HuH-7.5 (cell line): ENCODE results near the gene ARHGEF35.
"Not testable (repeated sequence)": the region's sequence is repeated elsewhere in the genome, so short reads cannot be mapped to it uniquely, and the experiment has no call there.

Experiments
- DNase-seq: peaks from one replicate; pipeline ENCODE4 v3.0.0; 2011; ENCODE audit warnings: low spot score

The ARHGEF35 gene

DNA sequence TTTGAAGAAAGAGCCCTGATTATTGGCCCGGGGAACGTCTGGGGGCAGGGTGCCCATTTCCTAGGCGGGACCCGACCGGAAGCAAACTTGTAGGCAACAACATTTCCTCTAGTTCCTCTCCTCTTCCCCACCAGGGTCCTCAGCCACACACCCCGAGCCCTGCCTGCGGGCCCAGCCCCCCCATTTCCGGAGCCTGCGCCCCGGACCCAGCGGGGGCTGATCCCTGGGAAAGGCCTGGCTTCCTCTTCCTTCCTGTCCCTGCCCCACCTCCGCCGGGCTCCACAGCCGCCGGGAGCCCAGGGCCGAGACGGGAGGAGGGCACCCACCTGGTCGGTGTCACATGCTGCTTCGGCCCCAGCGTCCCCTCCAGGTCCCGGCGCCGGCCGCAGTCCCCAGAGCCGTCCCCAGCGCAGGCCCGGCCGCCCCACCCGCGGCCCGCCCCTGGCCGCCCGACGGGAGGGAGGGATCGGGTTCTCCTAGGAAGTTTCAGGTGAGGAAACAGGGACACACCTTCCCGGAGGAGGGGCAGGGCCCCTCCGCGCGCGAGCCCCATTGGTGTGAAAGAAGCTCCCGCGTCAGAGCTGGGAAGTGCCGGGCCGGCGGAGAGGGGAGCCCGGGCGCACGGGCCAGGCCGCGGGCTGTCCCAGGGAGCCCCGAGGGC is at the start of gene ARHGEF35:
ARHGEF35 (minus strand) TSS at position 622 of the 661 bp plus-strand sequence. CDS start 7,450 bp downstream, outside the sequence.
- DNase-seq: not testable (repeated sequence)

DNA sequence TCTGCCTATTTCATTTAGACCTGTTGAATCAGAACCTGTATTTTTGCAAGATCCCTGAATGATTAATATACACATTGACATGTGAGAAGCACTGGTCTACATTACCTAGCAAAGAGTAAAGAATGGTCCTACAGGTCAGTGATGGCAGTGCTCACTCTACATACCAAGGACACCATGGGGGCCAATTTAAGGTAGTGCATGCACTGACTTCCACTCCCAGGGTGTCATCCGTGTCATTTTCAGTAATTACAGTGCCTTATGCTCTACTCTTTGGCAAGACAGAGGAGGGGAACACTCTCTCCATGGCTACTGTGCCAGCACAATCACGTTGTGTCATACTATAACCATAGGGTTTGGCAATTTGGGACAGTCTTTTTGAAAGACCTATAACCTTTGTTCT is 49.7 kb upstream of the ARHGEF35 start:
- DNase-seq: not testable (repeated sequence)

DNA sequence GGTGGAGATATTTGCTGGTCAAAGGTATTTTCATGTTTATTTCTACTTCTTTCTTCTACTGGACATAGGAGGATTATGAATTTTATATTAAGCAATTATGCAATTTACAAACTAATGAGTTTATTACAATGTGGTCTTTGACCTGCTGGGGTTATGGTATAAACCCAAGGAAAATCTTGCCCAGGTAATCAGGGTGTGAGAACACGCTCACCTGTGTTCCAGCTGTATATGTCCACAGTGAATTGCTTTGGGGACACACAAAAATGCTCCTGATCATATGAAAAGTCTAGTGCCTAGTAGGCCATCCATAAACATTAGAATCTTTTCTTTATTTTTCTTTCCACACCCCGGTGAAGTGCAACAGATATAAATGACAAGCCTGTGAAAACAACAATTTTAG is 43.7 kb upstream of the ARHGEF35 start, which contains the start of gene OR2A42:
OR2A42 (minus strand) TSS at position 241 of the 400 bp plus-strand sequence. CDS start 6,762 bp downstream, outside the sequence.
- not testable (repeated sequence) for DNase-seq

DNA sequence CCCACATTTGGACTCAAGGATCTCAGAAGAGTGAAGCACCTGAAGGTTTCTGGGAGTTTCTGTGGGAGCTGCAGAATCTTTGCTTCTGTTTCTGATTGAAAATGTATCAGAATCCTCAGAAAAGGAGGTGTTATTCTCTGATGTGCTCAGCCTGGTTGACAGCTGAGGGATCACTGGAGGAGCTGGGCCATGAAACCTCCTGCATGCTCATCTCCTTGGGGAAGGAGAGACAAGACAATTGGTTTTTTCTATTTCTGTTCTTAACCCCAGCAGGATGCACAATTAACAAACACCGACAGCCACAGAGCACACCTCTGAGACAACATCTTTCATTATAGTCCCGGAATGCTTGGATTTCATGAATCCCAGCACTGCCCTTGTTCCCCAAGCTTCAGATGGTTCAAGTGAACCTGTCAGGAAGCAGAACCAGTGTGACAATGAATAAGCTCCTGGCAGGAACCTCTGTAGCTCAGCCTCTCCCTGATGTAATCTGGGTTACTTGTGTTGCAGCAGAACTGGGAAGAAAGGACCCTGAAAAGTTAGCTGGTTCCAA is 43.0 kb upstream of the ARHGEF35 start:
- DNase-seq: not testable (repeated sequence)

DNA sequence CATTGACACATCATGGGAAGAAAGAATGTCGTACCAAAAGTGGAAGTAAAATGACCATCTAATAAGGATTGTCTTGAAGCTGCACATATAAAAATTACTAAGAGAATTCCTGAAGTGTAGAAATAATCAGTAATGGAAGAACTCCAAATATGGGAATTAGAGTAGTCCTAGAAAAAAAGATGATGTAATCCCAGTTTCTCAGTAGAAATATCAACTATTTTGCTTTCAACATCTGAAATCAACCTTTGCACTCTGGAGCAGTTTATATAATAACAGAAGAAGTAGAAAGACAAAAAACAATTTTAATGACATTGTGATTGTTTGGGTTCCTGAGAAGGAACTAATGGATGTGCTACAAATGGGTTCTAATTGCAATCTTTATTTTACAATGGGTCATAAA is 37.4 kb upstream of the ARHGEF35 start:
- not testable (repeated sequence) for DNase-seq

DNA sequence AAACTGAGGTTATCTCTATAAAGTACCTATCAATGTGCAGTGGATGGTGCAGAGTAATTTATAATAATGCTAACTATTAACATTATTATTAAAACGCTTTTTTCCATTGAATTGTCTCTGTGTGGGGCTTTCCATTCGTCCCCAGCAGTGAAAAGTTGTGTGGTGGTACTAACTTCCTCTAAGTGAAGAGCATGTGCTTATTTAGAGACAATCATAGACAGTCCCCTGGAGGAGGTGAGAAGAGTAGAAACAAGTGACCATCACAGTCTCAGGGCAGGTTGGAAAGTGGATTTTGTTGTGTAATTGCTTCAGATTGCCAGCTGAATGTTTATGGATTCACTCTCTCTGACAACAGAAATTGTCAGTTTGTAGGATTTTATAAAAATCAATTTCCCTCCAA is 35.4 kb upstream of the ARHGEF35 start:
- DNase-seq: not testable (repeated sequence)

DNA sequence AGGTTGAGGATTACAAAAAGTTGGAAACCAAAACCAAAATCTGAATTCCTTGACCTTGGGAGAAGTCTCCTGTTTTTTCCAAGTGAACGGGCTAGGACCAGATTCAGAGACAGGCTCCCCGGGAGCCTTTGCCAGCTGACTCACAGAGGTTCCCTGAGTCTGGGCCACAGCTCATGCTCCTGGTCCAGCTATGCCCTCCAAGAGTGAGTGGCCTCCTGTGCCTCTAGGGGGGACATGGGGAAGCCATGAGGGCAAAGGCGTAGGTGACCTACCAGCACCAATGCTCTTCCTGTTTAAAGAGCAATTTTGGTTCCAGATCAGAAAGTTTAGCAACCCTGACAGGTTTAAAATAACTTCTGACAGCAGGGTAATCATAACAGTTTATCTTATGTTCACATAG is 33.2 kb upstream of the ARHGEF35 start:
- DNase-seq: not testable (repeated sequence)

DNA sequence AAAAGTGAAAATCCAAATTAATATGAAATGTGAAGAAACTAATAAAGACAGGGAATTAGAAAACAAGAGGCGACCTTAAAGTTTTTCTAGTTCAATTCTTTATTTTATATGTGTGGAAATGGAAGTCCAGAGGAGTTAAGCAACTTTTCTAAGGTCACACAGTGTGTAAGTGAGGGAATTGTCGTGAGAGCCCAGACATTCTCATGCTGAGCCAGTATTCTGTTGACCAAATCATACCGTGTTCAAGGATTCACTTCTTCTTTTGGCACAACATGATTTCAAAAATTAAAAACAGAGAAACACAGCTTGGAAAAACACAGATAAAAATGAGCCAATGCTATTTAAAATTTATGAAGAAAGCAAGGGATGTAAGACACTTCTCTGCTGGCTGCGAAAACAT is 31.2 kb upstream of the ARHGEF35 start:
- DNase-seq: not testable (repeated sequence)

DNA sequence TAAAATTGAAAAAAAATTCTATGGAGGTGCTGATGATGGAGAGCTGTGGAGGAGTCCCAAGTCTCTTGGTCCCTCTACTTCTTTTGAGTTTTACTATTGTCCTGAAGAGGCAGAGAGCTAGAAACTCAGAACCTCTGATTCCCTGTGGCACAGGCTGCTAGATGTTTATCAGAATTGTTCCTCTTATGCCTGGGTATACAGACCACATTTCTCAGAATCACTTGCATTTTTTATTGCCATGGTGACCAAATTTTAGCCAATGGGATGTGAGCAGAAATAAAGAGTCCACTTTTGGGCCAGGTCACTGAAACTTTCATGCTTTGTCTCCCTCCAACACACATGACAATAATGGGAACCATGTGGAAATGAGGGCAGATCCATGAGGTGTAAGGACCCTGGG is 28.0 kb upstream of the ARHGEF35 start:
- not testable (repeated sequence) for DNase-seq

DNA sequence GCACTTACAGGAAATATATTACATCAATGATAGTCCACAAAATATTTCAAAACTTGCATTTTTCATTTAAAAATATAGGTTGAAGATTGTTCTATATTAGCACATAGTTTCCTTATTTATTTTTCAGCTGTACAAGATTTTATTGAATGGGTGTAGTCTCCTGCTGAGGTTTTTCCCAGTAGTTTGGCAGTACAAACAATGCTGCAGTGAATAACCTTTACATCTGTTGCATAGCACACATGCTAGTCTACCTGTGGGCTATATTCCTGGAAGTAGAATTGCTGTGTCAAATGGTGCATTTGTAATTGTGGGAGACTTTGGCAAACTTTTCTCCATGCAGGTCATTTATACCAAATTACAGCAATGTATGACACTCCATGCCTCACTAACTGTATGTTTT is 24.9 kb upstream of the ARHGEF35 start:
- DNase-seq: not testable (repeated sequence)

DNA sequence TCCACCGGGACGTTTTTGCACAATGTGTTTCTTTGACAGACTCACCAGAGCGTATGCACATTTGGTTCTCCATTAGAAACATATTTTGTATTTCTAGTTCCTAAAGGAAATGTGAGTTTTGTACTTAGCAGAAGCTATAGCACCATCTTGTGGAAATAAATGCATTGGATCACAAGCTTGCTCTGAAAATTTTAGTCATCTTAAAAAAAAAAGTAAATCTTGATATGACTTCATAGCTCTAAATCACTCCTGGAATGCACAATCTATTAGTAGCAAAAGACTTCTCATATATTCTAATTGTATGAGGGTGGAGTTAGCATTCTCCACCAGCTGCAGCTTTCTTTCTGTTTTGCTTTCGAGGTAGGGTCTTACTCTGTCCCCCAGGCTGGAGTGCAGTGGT is 23.5 kb upstream of the ARHGEF35 start:
- DNase-seq: not testable (repeated sequence)

DNA sequence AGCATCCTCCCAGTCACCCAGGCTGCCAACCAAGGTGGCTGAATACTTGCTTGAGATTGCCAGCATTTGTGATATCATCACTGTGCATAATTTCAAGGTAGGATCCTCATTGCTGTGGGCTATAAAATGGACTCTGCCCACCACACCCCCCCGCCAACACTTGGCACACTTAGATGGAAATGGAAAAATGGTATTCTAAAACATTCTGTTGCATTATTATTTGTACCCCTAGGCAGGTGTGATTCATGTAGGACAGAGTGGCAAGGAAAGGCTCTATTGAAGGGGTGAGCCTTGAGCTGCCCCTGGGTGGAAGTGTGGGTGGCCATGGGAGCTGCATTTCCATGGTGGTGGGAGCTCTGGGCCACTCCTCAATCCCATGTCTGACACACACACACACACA is 22.9 kb upstream of the ARHGEF35 start:
- DNase-seq: not testable (repeated sequence)

DNA sequence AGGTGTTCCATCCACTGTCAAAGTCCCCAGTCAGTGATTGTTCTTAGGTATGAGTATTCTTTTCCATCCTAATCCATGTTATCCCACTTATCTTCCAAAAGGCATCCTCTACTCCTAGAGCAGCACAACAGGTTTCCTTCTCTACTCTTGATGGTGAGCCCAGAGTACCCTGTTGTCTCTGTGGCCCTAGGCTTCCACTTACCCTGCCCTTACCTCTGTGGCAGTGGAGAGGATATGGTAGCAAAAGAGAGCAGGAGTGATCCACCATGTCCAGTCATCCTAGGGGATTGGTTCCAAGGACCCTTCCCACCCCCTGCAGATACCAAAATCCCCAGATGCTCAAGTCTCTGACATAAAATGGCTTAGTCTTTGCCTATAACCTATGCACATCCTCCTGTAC is 21.6 kb upstream of the ARHGEF35 start:
- not testable (repeated sequence) for DNase-seq

DNA sequence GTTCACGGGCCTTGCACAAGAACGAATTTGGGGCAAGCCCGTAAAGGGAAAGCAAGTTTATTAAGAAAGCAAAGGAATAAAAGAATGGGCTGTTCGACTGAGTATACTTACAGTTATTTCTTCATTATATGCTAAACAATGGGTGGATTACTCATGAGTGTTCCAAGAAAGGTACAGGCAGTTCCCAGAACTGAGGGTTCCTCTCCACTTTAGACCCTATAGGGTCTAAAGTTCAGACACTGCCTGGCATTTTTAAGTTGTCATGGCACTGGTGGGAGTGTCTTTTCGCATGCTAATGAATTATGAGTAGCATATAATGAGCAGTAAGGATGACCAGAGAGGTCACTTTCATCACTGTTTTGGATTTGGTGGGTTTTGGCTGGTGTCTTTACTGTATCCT is 9.7 kb upstream of the ARHGEF35 start:
- DNase-seq: not testable (repeated sequence)

DNA sequence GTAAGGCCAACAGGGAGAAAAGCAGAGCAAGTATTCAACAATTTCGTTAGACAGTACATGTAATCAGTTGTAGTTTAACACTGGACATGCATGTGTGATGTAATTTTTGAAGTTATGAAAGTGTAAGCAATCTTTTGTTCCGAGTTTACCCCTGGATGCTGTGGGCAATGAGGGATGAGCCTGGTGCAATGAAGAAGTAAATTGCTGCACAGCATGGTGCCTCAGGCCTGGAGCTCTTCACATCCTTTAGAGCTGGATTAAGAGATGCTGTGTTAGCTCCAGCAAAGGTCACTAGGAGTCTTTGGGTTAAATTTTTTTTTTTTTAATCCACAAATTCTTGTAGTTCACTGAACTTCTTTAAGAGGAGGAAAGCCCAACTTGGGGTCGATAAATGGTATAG is 7.5 kb upstream of the ARHGEF35 start:
- not testable (repeated sequence) for DNase-seq

DNA sequence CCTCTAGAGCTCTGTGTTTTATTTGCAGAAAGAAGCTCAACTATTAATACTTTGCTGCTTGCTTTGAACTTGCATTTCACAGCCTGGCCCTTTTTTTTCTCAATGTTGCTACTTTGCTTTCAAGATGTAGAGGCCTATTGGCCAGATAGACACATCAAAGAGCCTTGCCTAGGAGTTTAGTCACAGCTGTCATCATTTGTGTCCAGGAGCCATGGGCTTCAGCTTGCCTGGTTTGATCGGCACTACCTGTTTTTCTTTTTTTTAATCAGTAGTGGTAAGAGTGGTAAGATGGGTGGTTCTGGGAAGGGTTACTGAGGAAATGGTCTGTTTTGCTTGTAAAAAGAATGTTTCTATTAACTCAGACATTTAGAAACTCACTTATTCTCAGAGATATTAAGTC is 6.3 kb upstream of the ARHGEF35 start:
- DNase-seq: not testable (repeated sequence)

DNA sequence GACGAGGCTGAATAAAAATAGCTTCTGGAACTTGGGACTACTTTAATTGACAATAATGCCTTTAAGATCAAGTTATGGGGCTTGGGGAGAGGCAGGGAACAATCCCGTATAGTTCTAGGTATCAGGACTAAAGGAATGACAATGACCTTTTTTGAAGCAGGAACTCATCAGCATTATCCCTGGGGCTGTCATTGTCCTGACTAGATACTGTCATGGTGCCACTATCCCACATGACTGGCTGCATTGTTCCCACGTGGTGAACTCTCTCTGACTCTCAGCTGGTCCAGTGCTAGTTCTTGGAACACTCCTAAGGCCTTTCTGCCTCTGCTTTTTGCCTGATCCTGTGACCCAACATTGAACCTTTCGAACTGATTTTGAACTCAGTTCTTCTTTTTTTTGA is 3.3 kb upstream of the ARHGEF35 start:
- not testable (repeated sequence) for DNase-seq

DNA sequence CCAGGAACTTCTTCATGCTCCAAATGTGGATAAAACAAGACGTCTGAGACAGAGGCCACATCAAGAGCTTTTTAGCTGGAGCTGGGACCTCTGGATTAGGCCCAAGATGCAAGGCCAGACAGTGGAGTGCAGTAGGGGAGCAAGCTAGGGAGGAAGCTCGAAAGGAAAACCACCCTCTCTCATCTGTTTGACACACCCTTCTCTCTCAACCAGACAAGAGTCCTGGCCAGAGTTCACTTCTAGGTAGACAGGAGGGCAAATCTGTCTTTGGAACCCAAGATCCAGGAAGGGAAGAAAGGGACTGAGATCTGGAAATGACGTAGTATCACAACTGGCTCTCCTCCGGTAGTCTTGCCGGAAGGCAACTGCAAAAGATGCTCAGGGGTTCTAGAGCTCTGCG is 1.2 kb downstream of the ARHGEF35 start:
- not testable (repeated sequence) for DNase-seq

DNA sequence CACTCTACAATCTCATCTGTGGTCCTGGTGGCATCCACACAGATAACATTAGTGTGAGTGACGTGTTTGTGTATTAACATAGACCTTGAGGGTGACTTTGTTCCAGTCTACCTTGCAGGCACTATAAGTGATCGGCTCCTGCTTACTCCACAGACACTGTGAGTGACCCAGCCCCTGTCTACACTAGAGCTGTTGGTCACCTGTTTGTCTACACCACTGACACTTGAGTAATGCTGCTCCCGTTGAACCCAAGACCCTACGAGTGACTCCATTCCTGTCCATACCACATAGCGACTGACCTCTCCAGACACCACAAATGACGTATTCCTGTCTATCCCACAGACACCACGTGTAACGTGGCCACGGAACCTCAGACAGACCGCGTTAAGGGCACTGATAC is 1.9 kb downstream of the ARHGEF35 start:
- DNase-seq: not testable (repeated sequence)

DNA sequence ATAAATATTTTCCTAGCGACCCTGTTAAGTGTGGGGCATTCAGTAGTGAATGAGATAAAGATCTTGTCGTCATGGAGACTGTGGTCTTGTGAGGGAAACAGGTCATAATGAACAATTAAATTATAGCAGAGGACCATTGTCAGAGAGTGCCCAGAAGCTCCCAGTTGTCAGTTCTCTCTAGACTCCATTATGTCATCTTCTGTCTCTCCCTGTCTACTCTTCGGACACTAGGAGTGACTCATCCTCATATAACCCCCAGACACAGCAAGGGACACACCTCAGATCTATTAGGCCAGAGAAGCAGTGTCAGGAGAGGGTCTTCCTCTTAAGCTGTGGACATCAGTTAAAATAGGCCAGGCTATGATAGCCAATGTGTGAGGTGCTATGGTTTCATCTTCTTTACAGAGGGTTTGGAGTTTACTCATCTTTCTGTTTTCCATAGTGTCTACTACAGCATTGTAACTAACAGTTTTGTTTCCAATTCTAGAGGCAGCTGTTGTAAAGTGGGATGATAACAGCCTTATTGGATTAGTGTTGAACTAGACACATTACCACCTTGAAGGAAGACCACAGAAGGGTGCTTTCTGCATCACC is 7.0 kb downstream of the ARHGEF35 start:
- DNase-seq: not testable (repeated sequence)

DNA sequence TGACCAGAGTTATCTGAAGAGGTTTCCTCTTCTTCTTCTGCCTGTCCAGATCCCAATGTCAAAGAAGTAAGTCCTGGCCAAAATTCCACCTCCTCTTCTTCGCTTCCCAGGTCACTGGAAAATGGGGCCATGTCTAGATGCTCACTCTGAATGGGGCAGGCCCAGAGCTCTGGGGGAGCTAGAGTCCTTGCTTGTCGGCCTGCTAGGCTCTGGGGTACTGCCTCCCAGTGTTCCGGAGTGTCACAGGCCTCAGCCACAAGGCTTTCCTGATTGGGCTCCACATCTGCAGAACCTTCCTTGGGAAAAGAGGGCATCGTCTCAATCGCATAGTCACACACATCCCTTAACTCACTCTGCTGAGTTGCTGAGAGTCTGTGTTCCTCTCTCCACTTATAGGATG is 7.8 kb downstream of the ARHGEF35 start:
- not testable (repeated sequence) for DNase-seq

DNA sequence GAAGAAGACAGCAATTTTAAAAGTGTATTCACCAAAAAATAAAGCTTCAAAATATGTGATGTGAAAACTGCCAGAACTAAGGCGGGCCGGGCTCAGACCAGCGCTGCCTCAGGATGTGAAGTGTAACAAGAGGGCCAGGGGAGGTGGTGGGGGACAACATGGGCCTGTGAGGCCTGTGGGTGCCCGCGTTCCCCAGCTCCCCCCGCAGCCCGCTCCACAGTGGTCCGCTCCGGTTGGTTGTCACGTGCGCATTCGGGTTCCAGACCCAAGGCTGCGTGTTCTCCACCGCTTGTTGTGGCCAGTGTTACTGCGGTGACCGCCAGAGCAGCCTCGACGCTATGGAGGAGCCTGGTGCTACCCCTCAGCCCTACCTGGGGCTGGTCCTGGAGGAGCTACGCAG is 12.5 kb downstream of the ARHGEF35 start, which contains the start of gene CTAGE4:
CTAGE4 (plus strand) TSS at position 301 of the 400 bp plus-strand sequence; CDS start at position 339, 38 bp downstream.
- not testable (repeated sequence) for DNase-seq

DNA sequence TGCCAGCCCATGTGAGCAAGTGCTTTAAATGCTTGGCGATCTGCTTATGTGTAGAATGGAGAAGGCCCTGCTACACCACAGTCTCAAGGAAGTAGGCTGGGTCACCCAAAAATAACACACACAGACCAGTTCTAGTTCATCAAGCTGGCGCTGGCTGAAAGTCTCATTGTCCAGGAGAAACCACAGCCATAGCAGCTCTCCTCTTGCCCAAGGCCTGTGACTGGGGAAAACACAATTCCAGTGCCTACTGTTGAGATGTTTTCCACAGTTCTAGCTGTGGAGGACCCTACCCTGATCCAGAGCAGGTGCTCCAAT is 16.5 kb downstream of the ARHGEF35 start:
- not testable (repeated sequence) for DNase-seq
